GM18508 (cell line): Measurements from ENCODE around the gene TAS2R42.

ENCODE experiments used
- ATAC-seq: cut with Tn5 transposase; IDR thresholded peaks from one replicate; pipeline ENCODE4 v1.9.1; 2021; ENCODE audit warnings: moderate number of reproducible peaks; ENCODE audit not compliant: insufficient read depth, unreplicated experiment

TAS2R42 gene

GRCh38 chr12:11150832-11151231 lies 35.9 kb downstream of the TAS2R42 start:
- ATAC-seq, result no peak

- ATAC-seq, result no peak
Observed at GRCh38 chr12:11147420-11147819, 39.3 kb downstream of the TAS2R42 start.

DNA sequence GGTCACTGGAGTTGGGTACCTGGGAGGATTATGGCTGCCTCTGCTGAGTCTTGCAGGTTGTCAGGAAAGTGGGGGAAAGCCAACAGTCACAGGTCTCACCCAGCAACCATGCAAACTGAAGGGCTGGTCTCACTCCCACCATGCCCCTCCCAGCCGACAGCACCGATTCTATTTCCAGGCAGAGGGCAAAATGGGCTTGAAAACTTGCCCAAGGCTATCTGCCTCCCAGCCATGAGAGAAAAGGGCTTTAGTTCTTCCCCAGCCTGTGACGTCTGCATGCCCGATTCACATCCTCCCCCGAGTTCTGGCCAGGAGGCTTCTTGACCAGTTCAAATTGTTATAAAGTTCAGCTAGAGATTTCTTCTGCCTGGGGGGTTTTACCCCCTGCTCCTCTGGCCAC lies 42.4 kb downstream of the TAS2R42 start:
- ATAC-seq, result no peak

GRCh38 chr12:11143352-11143751 lies 43.4 kb downstream of the TAS2R42 start:
- ATAC-seq, result no peak

GRCh38 chr12:11136075-11136474 lies 50.7 kb downstream of the TAS2R42 start:
- ATAC-seq, result no peak
